ENCODE results near the gene DSTN.
A peak's percentile ranks its signal among the peaks of the same experiment; 100 is the strongest.

Gene DSTN

DNA sequence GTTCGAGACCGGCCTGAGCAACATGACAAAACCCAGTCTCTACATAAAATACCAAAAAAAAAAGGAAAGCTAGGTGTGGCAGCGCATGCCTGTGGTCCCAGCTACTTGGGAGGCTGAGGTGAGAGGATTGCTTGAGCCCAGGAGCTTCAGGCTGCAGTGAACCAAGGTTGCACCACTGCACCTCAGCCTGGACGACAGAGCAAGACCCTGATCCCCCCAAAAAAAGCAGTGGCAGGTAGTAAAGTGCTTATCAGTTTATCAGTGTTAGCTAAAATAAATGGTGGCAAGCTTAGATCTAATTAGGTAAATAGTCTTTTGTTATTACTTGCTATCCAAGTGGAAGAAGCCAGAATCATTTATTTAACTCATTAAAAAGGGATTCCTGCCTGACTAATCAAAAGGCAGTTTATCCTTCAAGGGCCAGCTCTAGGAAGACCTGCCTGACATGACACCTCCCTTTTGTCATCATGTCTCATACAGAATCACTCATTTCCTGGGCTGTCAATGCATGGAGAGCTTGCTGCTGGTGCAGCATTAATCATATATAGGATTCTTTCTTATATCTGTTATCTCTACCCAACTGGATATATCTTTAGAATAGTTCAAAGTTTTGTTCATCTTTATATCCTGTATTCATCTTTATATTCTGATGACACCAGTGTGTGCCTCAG, 9.6 kb downstream of the DSTN start:
- DNase-seq (ENCODE audit: low spot score): no peak

DNA sequence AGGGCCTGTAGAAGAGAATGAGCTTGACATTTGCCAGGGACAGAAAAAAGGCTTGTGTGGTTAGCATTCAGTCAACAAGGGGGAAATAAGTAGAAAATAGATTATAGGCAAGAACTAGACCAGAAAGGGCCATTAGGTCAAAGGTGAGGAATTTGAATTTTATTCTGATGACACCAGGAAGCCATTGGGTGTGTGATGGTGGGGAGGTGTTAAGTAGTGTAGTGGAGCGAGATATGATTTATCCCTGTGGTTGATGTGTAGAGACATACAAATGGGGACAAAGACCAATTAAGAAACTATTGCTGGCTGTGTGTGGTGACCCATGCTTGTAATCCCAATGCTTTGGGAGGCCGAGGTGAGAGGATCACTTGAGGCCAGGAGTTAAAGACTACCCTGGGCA, 11.0 kb downstream of the DSTN start:
- no peak for DNase-seq (ENCODE audit: low spot score)

DNA sequence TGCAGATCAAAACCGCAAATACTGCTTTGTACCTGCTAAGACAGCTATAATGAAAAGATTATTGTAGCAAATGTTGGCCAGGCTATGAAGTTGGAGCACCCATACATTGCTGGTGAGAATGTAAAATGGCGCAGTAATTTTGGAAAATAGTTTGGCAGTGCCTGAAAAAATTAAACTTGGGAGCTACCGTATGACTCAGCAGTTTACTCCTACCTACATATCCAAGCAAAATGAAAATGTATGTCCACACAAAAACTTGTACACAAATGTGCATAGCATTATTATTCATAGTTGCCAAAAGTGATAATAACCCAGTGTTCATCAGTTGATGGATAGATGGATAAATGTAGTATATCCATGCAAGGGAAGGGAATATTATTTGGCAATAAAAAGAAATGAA, 13.3 kb downstream of the DSTN start:
- no peak for DNase-seq (ENCODE audit: low spot score)

DNA sequence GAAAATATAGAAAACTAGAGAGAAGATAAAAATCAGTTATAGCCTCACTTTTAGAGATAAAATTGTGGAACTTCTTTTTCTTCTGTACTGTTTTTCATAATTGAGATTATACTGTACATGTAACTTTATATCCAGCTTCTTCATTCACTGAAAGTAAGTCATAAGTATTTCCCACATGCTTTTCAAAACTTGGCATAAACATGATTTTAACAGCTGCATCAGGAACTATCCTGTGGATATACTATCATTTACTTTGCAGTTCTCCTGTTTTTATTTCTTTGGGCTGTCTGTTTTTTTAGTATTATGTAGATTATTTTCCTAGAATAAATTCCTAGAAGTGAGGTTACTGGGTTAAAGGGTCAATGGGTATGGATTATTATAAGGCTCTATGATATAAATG, 14.8 kb downstream of the DSTN start:
- no peak for DNase-seq (ENCODE audit: low spot score)

DNA sequence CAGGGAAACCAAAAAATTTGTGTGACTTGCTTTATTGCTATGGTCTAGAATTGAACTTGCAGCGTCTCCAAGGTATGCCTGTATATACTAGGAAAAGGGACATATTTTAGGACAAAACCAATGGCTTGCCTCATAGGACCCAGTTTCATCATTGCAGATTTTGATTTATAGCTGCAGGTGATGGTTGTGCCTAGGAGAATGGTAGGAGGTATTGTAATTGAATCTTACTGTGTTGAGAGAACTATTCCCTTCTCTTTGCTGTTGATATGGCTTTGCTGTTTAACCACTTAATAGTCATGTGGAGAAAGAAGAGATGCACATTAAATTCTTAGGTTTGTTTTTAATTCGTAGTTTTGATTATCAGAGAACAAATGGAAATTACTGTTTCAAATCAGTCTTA, 16.4 kb downstream of the DSTN start:
- no peak for DNase-seq (ENCODE audit: low spot score)

DNA sequence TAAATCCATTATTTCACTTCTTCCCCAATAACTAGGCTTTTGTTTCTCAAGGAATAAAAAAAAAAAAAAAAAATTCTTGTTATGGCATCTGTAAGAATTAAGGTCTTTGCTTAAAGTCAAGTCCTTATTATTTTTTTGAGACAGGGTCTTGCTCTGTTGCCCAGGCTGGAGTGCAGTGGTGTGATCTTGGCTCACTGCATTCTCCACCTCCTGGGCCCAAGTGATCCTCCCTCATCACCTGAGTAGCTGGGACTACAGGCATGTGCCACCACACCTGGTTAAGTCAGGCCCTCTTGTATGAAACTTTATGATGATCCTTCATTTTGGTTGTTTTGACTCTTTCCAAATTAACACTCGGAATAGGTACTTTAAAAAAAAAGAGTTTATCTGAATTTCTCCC, 17.3 kb downstream of the DSTN start:
- no peak for DNase-seq (ENCODE audit: low spot score)

DNA sequence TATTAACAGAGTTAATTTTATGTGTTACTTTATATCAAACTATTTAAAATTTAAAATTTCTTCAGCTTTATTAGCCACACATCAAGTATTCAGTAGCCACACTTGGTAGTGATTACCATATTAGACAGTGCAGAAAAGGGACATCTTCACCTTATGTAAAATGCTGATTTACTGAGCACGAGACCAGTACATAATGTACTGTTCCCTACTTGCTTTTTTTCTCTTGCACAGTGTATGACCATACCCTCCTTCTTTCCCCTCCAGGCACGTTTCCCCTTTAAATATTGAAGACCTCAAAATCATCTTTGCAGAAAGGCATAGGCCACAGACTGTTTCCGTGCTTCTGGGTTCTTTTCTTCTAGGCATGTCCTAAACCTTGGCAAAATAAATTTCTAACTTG, 17.9 kb downstream of the DSTN start:
- DNase-seq (ENCODE audit: low spot score): no peak

DNA sequence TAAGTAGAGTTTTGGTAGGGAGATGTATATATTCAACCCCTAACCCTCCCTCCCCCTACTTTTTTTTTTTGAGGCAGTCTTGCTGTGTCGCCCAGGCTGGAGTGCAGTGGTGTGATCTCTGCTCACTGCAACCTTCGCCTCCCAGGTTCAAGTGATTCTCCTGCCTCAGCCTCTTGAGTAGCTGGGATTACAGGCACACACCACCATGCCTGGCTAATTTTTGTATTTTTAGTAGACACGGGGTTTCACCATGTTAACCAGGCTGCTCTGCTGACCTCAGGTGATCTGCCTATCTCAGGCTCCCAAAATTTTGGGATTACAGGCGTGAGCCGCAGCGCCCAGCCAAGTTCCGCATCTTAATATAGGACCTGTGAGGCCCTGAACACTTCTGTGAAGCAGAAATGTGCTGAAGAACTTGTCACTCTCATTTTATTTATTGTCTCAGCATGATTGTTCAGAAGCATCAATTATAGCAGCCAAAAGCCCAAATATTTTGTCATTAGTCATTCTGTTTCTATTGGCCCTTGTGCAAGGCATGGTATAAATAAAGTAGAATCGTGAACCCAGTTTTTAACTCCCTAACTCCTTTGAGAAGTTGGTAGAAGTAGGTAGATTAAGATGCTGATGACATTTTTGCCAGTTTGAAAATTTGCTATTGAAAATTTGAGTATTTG, 19.4 kb downstream of the DSTN start:
- no peak for DNase-seq (ENCODE audit: low spot score)

DNA sequence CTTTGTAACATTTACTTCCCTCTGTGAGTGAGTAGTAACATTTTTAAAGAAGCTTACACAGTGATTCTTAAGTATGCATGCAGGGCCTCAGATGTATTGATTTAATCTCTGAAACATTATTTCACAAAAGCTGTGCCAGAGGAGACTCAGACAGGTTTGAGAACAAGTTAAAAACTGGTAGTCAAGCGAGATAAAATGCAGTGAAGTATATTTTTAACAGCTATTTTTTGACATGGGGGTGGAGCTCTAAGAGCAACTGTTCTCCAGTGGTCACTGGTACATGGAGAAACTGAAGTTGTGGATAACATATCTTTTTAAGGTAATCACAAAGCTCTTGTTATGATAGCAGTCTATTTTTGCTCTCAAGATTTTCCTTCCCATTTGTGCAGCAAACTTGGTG, 20.4 kb downstream of the DSTN start:
- DNase-seq (ENCODE audit: low spot score): no peak

DNA sequence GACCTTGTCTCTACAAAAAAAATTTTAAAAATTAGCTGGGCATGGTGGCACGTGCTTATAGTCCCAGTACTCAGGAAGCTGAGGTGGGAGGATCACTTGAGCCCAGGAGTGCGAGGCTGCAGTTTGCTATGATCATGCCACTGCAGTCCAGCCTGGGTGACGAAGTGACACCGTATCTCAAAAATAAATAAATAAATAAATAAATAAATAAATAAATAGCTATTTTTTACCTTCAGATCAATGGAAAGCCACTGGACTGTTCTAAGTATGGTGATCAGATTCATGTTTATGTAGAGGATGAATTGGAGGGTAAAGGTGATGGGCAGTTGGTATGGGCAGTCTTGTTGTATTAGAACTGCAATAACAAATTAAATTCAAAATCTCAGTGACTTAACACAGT, 24.0 kb downstream of the DSTN start:
- DNase-seq (ENCODE audit: low spot score): no peak

DNA sequence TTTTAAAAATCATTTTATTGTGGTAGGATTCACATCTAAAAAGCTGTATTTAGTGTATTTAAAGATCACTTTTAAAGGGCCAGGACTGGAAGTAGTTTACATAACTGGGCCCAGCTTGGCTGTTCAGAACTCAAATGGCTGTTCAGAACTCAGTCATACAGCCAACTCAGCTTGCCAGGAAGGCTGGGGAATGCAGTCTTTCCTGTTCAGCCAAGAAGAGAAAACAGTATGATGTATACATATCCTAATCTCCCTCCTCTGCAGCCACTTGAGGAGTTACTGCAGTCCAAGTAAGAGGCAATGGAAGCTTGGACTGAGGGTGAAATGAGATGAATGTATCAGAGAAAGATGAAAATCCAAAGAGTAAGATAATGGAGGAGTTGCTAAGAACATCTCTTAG, 24.6 kb downstream of the DSTN start:
- DNase-seq (ENCODE audit: low spot score): no peak

DNA sequence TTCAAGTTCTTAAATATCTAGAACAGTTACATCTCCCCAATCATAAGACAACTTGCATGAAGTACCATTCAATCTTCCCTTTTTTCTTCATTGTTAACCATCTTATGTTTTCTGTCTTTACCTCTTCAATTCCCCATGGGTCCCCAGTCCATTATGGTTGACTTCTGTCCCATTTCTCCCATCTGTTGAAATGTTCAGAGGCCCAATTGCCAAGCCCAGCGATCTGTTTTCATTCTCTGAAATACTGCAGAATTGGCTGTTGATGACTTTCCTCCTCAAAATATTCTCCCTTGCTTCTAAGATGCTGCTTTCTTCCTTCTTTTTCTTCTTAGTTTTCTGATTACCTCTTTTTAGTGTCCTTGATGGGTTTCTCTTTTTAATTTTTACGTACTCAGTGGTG, 26.0 kb downstream of the DSTN start:
- DNase-seq (ENCODE audit: low spot score): no peak

DNA sequence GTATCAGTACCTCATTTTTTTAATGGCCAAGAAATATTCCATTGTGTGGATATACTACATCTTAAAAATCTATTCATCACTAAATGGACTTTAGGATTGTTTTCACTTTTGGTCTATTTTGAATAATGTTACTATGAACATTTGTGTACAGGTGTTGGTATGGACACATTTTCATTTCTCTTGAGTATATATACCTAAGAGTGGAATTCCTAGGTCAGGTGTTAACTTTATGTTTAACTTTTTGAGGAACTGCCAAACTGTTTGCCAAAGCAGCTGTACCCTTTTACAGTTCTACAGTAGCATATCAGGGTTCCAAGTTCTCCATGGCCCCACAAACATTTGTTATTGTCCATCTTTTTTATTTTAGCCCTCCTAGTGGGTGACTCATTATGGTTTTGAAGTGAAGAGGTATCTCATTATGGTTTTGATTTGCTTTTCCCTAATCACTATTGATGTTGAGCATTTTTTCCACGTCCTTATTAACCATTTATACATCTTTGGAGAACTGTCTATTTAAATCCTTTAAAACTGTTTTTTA, 28.2 kb downstream of the DSTN start:
- DNase-seq (ENCODE audit: low spot score): no peak

DNA sequence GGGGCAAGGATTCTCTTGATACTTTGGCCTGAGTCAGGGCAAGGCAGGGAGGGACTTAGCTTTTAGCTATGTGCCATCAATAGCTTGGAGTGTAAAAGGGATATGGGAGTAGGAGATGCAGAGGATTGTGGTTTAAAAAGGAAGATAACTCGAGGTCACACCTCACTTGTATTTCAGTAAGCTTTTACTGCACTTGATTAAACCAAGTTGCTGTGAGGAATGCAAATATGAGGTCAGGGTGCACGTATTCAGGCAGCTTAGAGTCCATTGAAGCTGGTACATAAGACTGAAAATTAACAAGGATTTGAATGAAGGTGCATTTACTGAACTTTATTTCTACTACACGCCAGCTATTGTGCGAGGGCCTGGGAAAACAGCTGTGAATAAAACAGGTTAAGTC, 32.1 kb downstream of the DSTN start:
- no peak for DNase-seq (ENCODE audit: low spot score)

DNA sequence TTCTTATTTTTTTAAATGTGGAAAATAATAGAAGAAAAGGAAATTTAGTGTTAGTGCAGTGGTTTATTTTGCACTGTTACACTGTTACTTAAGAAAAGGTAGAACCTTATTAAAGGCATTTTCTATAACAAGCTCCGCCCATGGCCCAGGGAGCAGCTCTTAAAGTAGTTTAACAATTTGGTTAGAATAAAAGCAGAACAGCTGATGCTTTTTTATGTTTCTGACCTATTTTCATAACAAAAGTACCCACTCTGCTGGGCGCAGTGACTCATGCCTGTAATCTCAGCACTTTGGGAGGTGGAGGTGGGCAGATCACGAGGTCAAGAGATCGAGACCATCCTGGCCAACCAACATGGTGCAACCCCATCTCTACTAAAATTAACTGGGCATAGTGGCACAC, 32.6 kb downstream of the DSTN start:
- no peak for DNase-seq (ENCODE audit: low spot score)

DNA sequence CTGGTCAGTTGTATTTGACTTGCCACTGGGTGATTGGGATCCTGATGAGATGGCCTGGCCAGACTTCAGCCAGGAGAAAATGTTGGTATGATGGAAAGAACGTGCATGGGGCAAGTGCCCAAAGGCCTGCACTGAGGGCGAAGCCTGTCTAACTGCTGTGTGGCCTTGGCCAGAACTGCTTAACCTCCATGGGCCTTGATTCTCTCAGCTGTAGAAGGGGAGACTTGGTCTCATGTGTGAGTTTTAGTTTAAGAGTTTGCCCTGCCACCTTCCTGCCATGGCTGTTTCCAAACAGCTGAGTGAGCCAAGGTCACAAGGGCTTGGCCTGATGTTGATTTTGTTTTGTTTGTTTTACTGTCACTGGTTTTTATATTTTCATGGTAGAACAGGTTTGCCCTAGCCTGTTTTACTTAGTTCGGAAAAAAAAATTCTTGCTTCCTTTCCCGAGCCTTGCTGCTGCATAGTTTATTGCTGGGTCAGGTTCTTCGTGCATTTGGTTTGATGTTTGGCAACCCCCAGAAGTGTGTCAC, 35.3 kb downstream of the DSTN start:
- no peak for DNase-seq (ENCODE audit: low spot score)

DNA sequence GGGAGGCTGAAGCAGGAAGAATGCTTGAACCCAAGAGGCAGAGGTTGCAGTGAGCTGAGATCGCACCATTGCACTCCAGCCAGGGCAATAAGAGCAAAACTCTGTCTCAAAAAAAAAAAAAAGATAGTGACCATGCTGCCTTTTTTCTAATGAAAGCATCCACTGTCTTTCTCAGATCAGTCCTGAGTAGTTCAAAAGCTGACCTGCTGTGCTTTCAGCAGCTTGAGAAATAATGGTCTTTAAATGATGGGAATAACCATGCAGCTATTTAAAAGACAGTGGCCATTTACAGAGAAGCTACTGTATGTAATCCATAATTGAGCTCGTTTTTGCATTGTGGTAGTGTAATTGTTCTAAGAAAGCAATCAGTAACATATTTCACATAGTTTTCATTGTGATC, 36.1 kb downstream of the DSTN start:
- DNase-seq (ENCODE audit: low spot score): no peak

DNA sequence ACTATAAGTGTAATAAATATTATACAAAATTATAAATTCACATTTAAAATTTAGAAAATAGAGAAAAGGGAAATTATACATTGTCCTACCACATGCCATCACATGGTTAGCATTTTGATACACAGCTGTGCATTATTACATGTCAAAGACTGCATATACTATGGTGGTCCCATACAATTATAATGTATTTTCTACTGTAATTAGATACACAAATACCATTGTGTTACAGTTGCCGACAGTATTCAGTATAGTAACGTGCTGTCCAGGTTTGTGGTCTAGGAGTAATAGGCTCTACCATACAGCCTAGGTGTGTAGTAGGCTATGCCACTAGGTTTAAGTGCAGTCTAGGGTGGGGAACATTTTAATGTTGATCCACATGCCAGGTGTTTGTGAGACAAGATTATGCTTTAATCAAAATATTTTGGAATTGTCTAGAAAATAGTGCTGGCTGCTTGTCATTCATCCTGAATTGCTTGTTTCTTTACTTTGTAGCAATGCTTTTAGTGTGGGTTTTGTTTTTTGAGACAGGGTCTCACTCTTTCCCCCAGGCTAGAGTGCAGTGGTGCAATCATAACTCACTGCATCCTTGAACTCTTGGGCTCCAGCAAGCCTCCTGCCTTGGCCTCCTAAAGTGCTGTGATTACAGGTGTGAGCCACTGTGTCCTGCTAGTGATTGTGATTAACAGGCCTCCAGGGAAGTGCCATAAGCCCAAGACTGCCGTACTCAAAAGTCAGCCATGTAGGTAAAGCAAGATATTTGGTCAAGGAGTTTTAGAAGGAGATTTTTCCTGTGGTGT, 39.0 kb downstream of the DSTN start:
- no peak for DNase-seq (ENCODE audit: low spot score)

DNA sequence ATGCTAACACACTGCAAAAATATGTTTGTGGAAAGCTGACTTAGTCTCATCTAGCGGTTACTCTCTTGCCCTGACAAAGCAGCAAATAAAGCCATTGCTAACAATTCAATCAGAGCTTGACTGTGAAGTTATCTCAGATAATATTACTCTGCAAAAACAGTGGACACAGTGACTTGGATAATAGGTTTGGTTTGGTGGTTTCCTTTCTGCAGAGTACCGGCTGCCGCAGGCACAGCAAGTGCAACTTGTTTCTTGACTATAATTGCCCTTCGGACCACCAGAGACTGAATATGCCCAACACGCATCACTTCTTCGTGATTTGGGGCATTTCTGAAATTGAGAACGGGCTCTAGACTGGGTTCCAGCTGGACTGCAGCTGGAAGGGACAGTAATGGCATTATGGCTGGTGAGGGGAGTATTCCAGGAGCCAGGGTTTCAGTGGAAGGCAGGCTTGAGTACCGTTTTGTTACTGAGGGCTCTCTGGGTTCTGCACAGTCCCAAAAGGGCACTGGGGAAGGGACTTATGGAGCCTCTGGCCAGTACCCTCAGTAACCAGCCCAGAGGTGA, 40.0 kb downstream of the DSTN start:
- no peak for DNase-seq (ENCODE audit: low spot score)

DNA sequence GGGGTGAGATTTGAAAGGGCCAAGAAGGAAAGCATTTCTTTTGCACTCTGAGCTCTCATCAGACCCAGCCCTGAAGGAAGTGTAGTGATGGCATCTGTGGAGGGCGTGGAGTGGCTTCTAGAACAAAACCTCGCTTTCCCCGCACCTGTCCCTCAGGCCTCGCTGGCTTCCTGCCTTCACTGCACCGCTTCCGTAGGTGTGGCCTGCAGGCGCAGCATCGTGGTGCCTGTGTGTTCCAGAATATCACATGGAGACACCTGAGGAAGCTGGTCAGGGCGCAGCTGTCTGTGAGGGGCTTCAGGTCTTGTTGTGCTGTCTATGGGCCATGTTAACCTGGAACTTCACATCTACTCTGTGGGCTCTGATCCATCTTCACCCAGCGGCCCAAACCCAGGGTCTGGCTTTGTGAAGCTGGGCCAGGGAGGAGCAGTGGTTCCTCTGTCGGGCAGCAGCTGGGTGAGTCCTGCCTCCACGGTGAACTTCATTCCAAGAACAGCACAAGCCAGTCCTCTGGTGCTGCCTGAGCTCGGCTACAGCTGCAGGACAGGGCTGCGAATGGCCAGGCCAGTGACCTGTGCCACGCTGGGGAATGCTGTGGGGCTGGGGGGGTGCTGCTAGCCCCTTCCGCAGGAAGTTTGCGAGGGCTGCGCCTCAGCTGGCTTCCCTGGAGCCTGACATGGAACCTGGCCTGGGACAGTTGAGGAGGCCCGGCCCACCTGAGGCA, 40.9 kb downstream of the DSTN start:
- no peak for DNase-seq (ENCODE audit: low spot score)

DNA sequence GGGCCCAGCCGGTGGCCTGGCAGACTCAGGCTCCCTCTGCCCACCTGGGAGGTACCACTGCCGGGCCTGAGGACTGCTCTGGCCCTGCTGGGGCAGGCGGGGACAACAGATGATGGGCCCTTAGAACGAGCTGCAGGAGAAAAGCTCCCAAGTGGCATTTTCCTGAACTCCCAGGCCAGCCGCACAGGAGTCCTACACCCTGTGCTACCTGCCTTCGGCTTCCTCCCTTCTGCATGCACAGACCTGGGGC, 41.3 kb downstream of the DSTN start:
- DNase-seq (ENCODE audit: low spot score): peak; percentile 20
